Peyer's patch (tissue), 4 donors: ENCODE results near the gene LMLN.

ENCODE experiments used
- CTCF ChIP-seq, 6 experiments: fragments of 450-650 bp in 4 of 6; fragments of 200-600 bp in 2 of 6; sonication (generic) in 1 of 6; IDR thresholded peaks; one replicate each; pipeline ENCODE4 v1.5.1; 2017 to 2019; ENCODE audit warnings: antibody characterized with exemption in 6 of 6, mild to moderate bottlenecking in 3 of 6, moderate library complexity in 1 of 6
- POLR2A ChIP-seq, 2 donors: fragments of 450-650 bp; IDR thresholded peaks; one replicate each; pipeline ENCODE4 v1.5.1; 2017; ENCODE audit warnings: antibody characterized with exemption in 2 of 2, mild to moderate bottlenecking in 2 of 2, moderate library complexity in 2 of 2

DNA sequence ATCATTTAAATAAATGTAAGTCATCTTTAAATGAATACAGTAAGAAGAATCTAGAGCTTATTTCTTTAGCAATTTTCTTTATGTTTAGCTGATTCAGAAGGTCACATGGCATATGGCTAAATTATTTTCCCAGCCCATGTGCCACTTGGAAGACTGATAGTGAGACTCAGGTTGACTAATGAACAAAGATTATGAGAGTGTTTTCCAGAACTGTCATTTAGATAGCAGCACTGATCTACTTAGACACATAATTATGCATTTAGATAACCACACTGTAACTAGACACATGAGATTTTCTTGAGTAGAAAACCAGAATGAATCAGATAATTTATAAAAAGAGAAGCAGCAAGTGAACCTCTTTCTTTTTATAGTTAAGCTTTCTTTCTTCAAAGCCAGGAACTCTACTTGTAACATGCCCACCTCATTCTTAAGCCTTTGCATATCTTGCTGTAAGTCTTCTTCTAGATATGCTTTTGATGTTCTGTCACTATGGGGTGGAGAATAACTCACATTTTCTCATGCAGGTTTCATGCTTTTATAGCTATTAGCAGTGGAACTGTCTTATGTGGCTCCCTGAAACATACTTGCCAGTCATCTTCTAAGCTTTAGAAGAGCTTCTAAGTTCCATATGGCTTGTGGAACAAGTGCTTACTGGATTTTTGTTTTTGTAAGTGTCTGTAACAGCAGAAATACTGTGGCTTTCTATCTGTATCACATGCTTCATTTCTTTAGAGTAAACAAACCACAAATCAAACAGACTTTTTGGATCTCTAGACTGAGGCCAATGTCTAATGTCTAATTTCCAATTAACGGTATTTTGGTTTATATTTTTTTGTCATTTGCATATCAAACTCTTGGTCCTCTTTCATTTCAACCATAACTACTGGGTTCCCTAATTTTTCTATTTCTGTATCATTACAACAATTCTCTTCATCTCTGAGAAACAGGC is 101.4 kb downstream of the LMLN start:
- TF ChIP-seq CTCF (IDR thresholded peaks at IDR 0.05) (no peak), POLR2A (IDR thresholded peaks at IDR 0.05) (no peak)
